Body of pancreas (tissue), 4 donors: ENCODE data around the gene AQP2.
A peak's percentile ranks its signal among the peaks of the same experiment; 100 is the strongest.

ENCODE experiments used
- CTCF ChIP-seq, 7 experiments: fragments of 450-650 bp in 4 of 7; fragments of 200-600 bp in 3 of 7; sonication (generic) in 3 of 7; IDR thresholded peaks; one replicate each; pipeline ENCODE4 v1.5.1; 2016 to 2019; ENCODE audit warnings: antibody characterized with exemption in 7 of 7
- POLR2A ChIP-seq, 3 donors: fragments of 450-650 bp; IDR thresholded peaks; one replicate each; pipeline ENCODE4 v1.6.1; 2016; ENCODE audit warnings: antibody characterized with exemption in 3 of 3, mild to moderate bottlenecking in 2 of 3

GRCh38 chr12:49967042-49967776 lies 16.7 kb downstream of the AQP2 start:
- peak; percentile 67 to 89 (median 78) for TF ChIP-seq CTCF (IDR thresholded peaks at IDR 0.05)
- TF ChIP-seq POLR2A (IDR thresholded peaks at IDR 0.05): no peak
